Measurements from ENCODE around the gene JAKMIP2.

Gene JAKMIP2

DNA sequence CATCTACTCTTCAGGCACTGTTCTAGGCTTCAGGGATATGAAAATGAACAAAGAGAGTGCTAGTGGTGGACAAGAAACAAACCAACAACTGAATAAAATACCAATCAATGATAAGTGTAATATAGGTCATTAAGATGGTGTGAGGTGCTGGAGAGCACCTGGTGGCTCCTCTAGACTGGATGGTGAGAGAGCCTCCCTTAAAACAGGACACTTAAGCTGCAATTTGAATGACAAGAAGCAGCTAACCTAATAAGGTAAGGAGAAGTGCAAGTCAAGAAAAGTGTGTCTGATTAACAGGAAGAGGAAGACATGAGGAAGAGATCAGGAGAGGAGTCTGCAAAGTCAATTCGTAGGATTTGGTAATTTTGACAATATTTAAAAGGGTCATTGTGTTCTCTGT, 23.1 kb downstream of the JAKMIP2 start:
- TF ChIP-seq, protein P1, sequence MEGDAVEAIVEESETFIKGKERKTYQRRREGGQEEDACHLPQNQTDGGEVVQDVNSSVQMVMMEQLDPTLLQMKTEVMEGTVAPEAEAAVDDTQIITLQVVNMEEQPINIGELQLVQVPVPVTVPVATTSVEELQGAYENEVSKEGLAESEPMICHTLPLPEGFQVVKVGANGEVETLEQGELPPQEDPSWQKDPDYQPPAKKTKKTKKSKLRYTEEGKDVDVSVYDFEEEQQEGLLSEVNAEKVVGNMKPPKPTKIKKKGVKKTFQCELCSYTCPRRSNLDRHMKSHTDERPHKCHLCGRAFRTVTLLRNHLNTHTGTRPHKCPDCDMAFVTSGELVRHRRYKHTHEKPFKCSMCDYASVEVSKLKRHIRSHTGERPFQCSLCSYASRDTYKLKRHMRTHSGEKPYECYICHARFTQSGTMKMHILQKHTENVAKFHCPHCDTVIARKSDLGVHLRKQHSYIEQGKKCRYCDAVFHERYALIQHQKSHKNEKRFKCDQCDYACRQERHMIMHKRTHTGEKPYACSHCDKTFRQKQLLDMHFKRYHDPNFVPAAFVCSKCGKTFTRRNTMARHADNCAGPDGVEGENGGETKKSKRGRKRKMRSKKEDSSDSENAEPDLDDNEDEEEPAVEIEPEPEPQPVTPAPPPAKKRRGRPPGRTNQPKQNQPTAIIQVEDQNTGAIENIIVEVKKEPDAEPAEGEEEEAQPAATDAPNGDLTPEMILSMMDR (IDR thresholded peaks at IDR 0.05; ENCODE audit: insufficient read depth, low read depth, low read length, missing control alignments) = no peak
- DNase-seq (ENCODE audit: low read depth) = no peak
- no peak overlapping the region for H3K4me3 ChIP-seq (ENCODE audit: low read depth, low read length)

DNA sequence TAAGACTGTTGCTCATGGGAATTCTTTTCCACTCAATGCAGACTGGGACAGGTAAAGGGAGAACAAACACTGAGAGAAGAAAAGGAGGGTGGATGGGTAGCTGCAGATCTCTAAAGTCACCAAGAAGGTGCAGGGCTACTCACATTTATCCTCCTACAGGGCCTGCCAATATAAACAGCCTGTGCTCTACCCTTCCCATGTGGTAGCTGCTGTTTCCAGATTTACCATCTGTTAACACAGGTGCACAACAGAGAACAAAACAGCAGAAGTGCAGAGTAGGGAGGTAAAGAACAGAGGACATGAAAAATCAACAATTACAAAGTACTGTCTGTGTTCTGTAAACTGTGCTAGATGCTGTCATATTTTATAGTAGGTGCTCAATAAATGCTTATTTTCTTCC, 26.0 kb downstream of the JAKMIP2 start:
- no peak overlapping the region for H3K4me3 ChIP-seq (ENCODE audit: low read depth, low read length)
- TF ChIP-seq, protein P1 (IDR thresholded peaks at IDR 0.05; ENCODE audit: insufficient read depth, low read depth, low read length, missing control alignments) = no peak
- DNase-seq (ENCODE audit: low read depth) = no peak

DNA sequence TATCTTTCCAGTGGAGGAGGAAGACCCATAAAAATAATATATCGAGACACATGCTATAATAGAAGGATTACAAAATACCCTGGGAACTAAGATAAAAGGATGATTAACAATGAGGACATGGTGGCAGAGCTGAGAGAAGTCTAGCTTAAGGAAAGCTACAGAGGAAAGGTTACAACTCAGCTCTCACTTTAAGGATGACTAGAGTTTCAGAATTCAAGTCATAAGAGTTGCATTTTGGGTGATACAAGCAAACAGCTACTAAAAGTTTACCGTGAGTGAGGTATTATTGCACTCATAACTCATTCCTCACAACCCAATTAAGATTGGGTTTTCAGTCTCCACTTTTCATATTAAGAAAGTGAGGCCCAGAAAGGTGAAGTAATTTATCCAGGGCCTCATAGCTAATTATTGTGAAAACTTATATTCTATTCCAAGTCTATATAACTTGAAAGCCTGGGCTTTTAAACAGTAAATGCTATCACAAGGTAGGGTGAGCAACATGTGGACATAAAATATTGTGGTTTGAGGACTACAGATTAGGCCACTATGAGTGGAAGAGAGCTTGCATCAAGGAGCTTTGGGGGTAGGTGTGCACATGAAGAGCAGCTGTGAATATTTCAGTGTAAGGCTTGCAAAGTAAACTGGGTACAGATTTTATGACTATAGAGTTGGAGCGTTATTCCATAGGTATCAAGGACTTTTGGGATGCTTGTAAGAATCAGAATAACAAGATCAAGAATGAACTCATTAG, 28.0 kb downstream of the JAKMIP2 start:
- no peak overlapping the region for H3K4me3 ChIP-seq (ENCODE audit: low read depth, low read length)
- TF ChIP-seq, protein P1 (IDR thresholded peaks at IDR 0.05; ENCODE audit: insufficient read depth, low read depth, low read length, missing control alignments) = no peak
- DNase-seq (ENCODE audit: low read depth) = no peak

DNA sequence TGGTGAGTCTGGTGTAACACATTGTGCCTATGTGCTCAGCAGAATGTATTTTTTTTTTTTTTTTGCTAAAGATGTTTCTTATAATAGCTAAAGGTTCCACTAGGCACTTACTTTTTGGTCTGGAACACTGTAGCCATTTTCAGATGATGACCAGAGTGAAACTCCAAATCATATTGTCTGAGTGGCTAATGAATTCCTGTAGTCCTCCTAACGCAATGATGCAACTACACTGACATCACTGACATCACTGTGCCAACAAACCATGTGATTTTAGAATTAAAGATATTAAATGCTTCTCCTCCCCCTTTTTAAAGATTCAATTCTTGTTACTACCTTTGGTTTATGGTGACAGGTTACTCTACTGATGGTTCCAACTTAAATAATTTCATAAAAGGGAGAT, 28.8 kb downstream of the JAKMIP2 start:
- TF ChIP-seq, protein P1 (IDR thresholded peaks at IDR 0.05; ENCODE audit: insufficient read depth, low read depth, low read length, missing control alignments) = no peak
- DNase-seq (ENCODE audit: low read depth) = no peak
- H3K4me3 ChIP-seq (ENCODE audit: low read depth, low read length) = no peak overlapping the region

DNA sequence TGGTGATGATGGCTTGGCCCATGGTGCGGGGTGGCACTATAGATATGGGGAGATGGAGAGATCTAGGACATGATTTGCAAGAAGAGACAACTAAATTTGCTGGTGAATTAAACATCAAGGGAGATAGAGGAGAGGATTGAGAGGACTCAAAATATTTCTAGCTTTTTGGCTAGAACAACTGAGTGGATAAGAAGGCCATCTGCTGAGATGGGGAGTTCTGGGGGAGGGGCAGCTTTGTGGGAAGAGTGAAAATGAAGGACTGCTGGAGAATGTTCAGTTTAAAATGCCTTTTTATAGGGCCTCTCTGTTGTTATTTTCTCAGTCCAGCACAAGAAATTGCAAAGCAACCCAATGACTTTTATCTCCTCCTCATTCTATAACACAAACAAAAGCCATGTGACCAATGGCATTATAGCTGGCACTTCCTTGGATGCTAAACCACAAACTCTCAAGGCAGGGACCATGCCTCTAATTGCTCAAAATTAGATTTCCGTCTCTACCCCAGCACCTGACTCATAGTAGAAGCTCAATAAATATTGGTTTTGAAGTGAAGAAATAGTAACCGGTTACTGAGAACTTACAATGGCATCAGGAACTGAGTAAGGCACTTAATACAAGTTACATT, 29.8 kb downstream of the JAKMIP2 start:
- TF ChIP-seq, protein P1 (IDR thresholded peaks at IDR 0.05; ENCODE audit: insufficient read depth, low read depth, low read length, missing control alignments) = no peak
- no peak overlapping the region for H3K4me3 ChIP-seq (ENCODE audit: low read depth, low read length)
- no peak for DNase-seq (ENCODE audit: low read depth)

DNA sequence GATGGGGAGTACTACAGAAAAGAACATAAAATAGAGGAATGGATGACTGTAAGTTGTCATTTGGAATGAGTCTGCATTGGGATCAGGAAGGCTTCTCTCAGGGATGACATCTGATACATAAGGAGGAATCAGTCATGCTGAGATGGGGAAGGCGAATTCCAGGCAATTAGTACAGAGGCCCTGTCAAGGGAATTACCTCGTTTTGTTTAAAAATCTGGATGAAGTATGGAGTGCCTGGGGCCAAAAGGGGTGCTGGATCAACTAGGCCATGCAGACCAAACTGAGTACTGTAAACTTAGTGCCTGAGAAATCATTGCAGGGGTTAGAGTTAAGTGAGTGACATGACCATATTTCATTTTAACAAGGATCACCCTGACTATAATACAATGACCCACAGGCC, 30.5 kb downstream of the JAKMIP2 start:
- TF ChIP-seq, protein P1 (IDR thresholded peaks at IDR 0.05; ENCODE audit: insufficient read depth, low read depth, low read length, missing control alignments) = no peak
- H3K4me3 ChIP-seq (ENCODE audit: low read depth, low read length) = no peak overlapping the region
- no peak for DNase-seq (ENCODE audit: low read depth)
